Astrocyte of the spinal cord (primary cell): Measurements from ENCODE around the gene APOL1.

Source experiments
- DNase-seq: peaks from one replicate; pipeline ENCODE4 v3.0.0; 2011; ENCODE audit warnings: low read depth, low spot score
- H3K4me3 ChIP-seq: 2 replicates; pipeline ENCODE4 v1.5.1; 2011; ENCODE audit warnings: low read depth, mild to moderate bottlenecking, low read length, moderate library complexity
- CTCF ChIP-seq: IDR thresholded peaks from 2 replicates; pipeline ENCODE4 v1.5.1; 2012; ENCODE audit warnings: low read depth, mild to moderate bottlenecking, low read length, inconsistent platforms
- in situ Hi-C: cut with HindIII; loops from 2 replicates; pipeline ENCODE4 v1.10.0; 2017; ENCODE audit warnings: low sequenced_read_pairs

APOL1 gene

GRCh38 chr22:36218648-36219193 is 34.2 kb upstream of the APOL1 start:
- no peak for DNase-seq
- in situ Hi-C loops: no loop called here
- no peak overlapping the region for H3K4me3 ChIP-seq
- TF ChIP-seq CTCF: no peak

- DNase-seq: peak; percentile 43
- in situ Hi-C loops: no loop called here
- no peak for TF ChIP-seq CTCF
- no peak overlapping the region for H3K4me3 ChIP-seq
Observed at GRCh38 chr22:36220451-36220921, 32.4 kb upstream of the APOL1 start.

- in situ Hi-C loops: no loop called here
- DNase-seq: peak; percentile 33
- peak; percentile 84 for TF ChIP-seq CTCF
- peak overlapping the region; percentile 1 for H3K4me3 ChIP-seq
Observed at GRCh38 chr22:36221799-36222751, 30.9 kb upstream of the APOL1 start.

- no peak for DNase-seq
- in situ Hi-C loops: no loop called here
- no peak for TF ChIP-seq CTCF
- H3K4me3 ChIP-seq: no peak overlapping the region
Observed at GRCh38 chr22:36222887-36223450, 30.0 kb upstream of the APOL1 start.

GRCh38 chr22:36223504-36223903 is 29.4 kb upstream of the APOL1 start:
- in situ Hi-C loops: no loop called here
- no peak for TF ChIP-seq CTCF
- H3K4me3 ChIP-seq: no peak overlapping the region
- no peak for DNase-seq

GRCh38 chr22:36224245-36224644 is 28.7 kb upstream of the APOL1 start:
- no peak for TF ChIP-seq CTCF
- no peak overlapping the region for H3K4me3 ChIP-seq
- no peak for DNase-seq
- in situ Hi-C loops: no loop called here
